HG02571 (cell line): Measurements from ENCODE around the gene S100A16.

Source experiments
- ATAC-seq: cut with Tn5 transposase; IDR thresholded peaks from one replicate; pipeline ENCODE4 v1.9.1; 2021; ENCODE audit warnings: mild to moderate bottlenecking, moderate library complexity; ENCODE audit not compliant: unreplicated experiment

S100A16 gene

DNA sequence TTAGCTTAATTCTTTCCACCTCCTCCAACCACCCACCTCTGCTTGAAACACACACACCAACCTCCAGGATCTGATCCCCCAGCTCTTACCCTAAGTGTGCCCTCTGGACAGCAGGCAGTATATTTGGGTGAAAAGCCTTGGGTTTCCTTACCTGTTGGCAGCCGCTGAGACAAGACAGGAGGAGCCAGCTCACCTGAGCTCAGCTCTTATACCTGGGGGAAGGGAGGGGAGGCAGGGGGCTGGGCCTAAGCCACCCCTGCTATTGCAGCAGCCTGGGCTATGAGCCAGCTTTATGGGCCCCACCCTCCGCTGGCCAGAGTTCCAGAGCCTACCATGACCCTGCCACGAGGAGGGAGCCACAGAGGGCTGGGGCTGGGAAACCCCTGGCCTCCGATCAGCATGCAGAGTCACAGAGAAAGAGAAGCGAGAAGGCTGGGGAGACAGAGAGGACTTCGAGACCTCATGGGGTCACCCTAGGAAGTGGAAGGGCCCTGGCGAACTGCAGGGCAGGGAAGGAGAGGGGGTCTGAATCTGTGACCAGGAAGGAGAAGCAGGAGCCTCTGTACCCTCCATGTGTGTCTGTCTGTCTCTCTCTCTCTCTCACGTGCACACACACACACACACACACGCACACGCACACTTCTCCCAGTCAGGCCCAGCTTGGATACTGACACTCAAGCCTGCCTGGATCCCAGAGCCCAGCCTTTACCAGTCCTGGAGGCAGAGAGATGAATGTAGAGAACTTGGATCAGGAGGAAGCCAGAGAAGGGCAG, 3.4 kb upstream of the S100A16 start, which contains the start of gene S100A14:
TSS of gene S100A14 (minus strand) at position 182 of the 773 bp plus-strand sequence. CDS start 467 bp downstream, outside the sequence.
- no peak for ATAC-seq

DNA sequence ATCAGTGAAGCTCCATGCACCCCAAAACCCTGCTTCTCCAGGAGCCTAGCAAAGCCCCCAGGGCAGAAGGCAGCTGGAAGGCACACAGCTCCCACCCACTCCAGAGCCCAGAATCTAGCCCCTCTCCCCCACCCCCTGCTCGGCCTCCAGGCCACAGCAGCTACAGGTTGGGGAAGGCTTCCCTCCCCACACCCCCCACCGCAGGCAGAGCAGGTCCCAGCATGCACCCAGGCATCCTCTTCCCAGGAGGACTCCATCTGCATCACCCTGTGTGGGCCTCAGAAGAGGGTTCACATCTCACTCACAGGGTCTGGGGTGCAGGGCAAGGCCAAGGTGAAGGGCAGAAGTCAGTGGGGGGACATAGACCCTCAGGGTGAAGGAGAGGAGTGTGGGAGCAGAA, 2.5 kb upstream of the S100A16 start:
- ATAC-seq, result no peak

DNA sequence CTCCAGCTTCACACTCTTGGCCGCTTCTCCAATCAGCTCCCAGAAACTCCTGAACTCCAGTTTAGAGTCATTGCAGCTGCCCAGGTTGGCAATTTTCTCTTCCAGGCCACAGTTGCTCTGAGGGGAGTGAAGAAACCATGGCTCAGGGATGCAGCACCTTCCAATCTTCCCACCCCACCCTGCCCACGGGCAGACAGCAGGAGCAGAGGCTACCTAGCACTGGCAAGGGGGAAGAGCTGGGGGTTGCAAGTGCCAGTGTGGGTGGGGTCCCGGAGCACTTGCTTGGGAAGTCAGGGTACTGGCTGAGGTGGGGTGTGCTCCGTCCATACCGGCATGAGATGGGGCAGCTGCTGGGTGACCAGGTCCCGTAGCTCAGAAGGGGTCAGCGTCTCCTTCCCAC, 2.0 kb upstream of the S100A16 start:
- no peak for ATAC-seq

DNA sequence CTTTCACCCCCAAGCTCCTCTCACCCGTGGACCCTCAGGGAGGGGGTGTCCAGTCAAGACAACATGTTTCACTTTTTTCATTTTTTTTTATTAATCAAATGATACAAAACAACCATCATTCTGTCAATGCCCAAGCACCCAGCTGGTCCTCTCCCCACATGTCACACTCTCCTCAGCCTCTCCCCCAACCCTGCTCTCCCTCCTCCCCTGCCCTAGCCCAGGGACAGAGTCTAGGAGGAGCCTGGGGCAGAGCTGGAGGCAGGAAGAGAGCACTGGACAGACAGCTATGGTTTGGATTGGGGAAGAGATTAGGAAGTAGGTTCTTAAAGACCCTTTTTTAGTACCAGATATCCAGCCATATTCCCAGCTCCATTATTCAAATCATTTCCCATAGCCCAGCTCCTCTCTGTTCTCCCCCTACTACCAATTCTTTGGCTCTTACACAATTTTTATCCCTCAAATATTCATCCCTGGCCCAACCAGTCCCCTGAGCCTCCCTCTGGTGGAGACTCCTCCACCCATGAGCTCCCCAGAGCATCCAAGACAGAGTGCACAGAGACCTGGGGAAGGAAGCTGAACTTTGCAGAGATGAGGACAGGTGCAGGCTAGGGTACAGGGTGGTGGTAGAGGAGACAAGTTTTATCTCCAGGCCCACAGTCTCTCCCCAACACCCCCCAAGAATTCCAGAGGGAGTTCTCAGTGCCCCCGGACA, 1.4 kb upstream of the S100A16 start:
- no peak for ATAC-seq

DNA sequence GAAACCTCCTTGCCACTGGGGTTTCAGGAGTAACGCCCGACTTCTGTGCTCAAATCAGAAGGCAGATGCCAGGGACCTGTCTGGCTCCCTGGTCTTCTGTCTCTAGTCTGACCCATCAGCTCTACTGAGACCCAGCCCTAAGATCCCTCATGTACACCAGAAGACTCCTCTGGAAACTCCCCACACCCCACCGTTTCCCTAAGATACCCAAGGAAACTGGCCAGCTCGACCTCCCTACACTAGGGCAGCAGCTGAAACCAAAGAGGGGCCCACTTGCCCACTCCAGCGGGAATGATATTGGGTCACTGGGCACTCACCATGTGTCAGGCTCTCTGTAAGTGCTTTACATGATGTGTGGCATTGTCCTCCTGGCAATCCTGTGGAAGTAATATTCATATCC, 469 bp upstream of the S100A16 start:
- no peak for ATAC-seq

DNA sequence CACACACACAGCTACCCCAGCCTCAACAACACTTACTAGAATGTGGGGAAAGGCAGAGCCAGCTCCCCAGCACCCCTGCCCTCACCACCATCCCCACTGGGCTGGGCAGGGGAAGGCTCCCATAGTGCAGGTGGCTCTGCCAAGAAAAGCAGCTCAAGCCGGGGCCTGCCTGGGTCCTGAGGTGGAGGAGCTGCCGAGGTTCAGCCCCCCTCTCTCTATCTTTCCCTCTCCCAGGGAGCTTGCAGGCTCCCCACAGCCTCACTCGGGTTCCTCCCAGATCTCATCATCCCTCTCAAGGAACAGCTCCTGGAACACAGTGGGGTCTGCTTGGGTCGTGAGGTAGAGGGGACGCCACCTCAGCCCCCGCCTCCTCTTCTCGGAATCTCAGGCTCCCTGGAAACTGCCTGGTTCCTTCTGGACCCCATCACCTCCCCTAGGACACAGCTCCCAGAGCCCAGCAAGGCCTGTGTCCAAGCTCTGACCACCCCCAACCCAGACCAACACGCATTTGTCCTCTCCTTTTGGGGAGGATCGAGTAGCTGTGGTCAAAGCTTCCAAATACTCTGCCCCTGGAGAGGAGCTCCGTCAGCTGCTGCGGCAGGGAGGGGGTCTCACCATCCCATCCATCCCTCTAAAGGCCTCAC, 704 bp downstream of the S100A16 start:
- ATAC-seq, result no peak

GRCh38 chr1:153611356-153611755, 1.6 kb downstream of the S100A16 start:
- ATAC-seq, result no peak

GRCh38 chr1:153610811-153611301, 2.1 kb downstream of the S100A16 start:
- ATAC-seq, result no peak

DNA sequence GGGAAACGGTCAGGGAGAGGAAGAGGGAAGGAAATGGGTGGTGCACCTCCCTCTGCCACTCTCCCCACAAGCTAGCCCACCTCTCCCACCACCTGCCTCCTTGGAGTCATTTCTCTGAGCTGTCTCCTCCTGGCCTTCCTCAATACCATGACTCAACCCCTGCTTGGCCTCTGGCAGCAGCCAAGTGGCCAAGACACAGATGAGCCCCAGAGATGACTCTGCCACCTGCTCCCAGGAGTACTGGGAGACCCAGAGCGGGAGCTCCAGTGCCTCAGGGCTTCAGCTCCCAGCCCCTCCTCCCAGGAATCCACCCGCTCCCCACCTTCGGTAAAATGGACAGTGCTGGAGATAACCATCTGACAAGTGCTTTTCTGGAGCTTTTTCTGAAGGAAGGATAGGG, 2.6 kb downstream of the S100A16 start:
- ATAC-seq, result no peak

- no peak for ATAC-seq
Measured at GRCh38 chr1:153609585-153609907, 3.4 kb downstream of the S100A16 start.

DNA sequence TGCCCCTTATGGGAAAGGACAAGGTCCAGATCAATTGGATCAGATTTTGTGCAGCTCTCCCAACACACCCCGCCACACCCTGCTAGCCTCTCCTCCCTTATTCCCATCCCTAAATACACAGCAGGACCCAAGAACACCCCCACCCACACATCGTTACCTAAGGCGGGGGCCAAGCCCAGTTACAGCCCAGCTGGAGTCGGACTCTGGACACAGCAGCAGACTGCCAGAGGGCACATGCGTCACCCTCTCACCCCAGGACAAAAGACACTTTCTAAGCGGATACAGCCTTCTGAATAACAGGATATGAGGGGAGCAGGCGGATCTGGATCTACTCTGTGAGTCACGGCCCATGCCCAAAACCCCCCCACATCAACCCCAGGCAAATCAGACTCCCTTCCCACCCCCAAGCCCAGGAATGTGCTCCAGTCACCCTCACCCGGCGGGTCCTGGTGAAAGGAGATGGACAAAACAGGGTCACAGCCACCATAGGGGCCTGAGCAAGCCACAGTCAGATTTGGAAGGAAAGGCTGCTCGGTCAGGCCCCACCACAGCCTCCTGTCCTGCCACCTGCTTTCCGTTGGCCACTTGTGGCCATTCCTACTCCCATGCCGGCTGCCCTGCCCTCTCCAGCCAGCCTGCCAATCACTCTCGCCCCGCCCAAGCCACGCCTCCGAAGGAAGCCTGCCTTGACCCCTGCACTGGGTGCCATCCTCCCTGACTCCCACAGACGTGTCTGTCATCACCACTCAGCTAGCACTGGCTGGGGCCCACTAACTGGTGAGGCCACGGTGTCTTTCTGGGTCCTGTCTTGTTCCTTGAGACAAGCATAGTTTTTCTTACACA, 4.0 kb downstream of the S100A16 start:
- no peak for ATAC-seq

DNA sequence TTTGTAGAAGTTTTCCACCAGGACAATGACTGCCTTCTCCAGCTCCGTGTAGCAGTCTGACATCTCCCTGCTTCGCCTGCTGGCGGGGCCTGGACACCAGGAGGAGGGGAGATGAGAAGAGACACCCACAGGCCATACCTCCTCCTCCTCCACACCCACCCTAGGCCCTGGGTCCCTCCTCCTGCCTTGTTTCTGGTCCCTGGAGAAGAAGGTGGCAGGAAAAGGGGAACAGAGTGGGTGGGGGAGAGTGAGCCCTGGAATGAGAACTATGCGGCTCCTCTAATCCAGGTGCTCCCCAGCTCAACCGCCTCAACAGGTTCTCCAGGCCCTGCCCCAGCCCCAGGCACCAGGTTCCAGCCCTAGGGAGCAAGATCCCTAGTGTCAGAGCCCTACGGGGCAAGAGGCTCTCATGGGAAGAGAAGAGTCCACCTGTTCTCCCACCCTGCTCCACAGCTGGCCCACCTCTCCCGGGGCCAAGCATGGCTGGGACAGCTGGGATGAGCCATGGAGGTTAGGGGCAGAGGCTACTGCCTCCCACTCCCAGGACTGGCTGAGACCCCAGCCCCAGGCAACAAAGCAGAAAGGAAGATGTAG, 4.8 kb downstream of the S100A16 start:
- ATAC-seq, result no peak

GRCh38 chr1:153607381-153607780, 5.6 kb downstream of the S100A16 start:
- ATAC-seq, result no peak

DNA sequence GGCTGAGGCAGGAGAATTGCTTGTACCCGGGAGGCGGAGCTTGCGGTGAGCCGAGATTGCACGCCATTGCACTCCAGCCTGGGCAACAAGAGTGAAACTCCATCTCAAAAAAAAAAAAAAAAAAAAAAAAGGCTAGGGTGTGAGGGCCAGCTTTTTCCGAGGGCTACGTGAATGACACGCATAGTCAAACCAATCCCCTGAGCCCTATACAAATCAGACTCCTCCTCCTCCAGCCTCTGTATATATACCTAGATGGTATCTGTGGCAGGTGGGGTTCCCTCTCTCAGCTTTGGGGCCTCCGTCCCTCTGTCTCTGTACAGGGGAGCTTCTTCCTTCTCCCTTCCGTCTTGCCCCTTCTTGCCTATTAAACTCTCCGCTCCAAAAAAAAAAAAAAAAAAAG, 6.7 kb downstream of the S100A16 start:
- no peak for ATAC-seq

DNA sequence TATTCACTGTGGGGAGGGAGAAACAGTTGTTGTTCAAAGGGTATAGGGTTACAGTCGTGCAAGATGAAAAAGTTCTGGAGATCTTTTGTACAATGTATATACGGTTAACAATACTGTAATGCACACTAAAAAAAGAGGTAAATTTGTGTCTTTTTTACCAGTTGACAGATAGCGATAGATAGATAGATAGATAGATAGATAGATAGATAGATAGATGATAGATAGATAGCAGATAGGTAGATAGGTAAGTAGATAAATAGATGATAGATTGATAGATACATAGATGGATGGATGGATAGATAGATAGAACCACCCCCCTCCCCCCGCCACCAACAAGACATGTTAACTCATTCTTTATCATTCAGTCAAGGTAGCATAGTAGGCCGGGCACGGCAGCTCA, 10.2 kb downstream of the S100A16 start:
- ATAC-seq, result no peak

- ATAC-seq, result no peak
Measured at GRCh38 chr1:153599847-153600246, 13.1 kb downstream of the S100A16 start.

- ATAC-seq, result peak; percentile 91
Measured at GRCh38 chr1:153598309-153599172, 14.4 kb downstream of the S100A16 start.

DNA sequence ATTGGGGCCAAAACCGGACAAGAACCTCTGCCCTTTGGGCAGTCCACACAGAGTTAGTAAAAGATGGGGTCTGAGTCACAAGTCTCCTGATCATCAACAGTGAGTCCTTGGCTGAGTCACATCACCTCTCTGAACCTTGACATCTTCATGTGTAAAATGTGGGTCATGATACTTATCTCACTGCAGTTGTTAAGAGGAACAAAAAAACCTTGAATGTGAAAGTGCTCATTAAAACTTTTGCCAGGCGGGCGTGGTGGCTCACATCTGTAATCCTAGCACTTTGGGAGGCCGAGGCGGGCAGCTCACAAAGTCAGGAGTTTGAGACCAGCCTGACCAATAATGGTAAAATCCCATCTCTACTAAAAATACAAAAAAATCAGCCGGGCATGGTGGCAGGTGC, 15.7 kb downstream of the S100A16 start:
- no peak for ATAC-seq

DNA sequence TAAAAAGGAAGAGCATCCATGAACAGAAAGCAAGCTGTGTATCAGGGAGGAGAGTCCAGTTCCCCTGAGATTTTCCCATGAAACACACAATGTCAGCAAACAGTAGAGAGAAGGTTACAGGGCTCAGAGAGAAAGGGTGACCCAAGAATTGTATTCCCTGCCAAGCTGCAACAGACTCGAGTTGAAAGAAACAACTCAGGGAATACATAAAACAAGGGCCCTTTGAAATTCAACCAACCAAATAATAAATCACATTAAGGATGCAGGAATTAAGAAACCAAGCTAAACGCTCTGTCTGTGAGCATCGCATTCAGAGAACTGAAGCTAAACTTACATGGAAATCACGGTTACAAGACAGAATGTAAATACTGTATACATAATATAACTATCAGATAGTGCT, 20.2 kb downstream of the S100A16 start:
- no peak for ATAC-seq

DNA sequence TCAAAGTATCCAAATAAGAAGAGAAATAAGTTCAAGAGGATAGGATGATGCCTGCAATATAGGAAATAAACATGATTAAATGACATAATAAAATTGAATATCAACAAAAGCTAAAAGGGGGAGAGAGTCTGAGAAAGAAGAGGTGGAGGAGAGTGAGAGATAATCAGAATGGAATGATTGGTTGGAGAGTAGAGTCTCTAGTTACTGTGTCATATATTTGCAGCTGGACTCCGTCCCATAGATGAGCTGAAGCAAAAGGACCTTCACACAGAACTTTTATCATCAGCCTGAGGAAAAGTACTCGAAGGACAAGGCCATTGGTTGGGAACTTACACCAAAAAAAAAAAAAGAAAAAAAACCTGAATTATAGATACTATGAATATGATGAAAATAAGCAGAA, 24.5 kb downstream of the S100A16 start:
- ATAC-seq, result no peak
